ENCODE measurements around the gene EDEM1. TPM values are rescaled to one million over a fixed set of nuclear protein-coding genes. Genes with fewer than 3 reads are reported as not detected.

The EDEM1 gene
- total and polyA plus RNA-seq, 10 of the 15 experiments (the other 5 are each of a cell fraction or from before 2014, with no cell fraction given), result 18.9 to 138 (median 57.5) TPM

DNA sequence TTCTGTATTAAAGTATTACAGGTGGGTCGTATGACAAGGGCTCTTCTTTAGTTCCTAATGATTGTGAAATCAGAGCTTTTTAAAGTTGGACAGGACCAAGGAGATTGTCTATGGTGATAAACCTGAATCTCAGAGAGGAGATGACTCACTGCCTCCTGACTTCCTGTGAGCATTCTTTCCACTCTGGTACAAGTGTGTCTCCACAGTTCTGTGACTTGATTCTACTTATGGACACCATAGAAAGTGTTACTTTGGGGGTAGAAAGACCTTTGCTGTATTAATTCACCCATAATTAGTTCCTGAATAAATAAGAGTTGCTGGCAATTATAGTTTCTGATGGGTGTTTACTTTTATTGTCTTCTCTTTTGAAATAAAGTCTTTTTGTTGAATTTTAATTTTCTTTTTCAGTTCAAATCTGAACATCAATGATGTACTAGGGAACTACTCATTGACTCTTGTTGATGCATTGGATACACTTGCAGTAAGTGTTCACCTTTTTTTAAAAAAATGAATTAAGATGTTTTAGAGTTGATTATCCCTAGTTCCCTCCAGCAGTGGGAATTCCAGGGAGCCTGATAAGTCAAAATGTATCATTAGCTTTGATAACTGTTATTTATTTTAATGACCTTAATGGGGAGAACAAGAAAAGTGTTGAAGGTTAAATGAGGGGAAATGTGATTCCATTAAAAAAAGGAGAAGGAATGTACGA is 7.4 kb downstream of the EDEM1 start (continued):
- TF ChIP-seq, protein P1, sequence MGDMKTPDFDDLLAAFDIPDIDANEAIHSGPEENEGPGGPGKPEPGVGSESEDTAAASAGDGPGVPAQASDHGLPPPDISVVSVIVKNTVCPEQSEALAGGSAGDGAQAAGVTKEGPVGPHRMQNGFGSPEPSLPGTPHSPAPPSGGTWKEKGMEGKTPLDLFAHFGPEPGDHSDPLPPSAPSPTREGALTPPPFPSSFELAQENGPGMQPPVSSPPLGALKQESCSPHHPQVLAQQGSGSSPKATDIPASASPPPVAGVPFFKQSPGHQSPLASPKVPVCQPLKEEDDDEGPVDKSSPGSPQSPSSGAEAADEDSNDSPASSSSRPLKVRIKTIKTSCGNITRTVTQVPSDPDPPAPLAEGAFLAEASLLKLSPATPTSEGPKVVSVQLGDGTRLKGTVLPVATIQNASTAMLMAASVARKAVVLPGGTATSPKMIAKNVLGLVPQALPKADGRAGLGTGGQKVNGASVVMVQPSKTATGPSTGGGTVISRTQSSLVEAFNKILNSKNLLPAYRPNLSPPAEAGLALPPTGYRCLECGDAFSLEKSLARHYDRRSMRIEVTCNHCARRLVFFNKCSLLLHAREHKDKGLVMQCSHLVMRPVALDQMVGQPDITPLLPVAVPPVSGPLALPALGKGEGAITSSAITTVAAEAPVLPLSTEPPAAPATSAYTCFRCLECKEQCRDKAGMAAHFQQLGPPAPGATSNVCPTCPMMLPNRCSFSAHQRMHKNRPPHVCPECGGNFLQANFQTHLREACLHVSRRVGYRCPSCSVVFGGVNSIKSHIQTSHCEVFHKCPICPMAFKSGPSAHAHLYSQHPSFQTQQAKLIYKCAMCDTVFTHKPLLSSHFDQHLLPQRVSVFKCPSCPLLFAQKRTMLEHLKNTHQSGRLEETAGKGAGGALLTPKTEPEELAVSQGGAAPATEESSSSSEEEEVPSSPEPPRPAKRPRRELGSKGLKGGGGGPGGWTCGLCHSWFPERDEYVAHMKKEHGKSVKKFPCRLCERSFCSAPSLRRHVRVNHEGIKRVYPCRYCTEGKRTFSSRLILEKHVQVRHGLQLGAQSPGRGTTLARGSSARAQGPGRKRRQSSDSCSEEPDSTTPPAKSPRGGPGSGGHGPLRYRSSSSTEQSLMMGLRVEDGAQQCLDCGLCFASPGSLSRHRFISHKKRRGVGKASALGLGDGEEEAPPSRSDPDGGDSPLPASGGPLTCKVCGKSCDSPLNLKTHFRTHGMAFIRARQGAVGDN (IDR thresholded peaks at IDR 0.05), result peak; percentile 25; the same call in 1 of the 2 replicates
- TF ChIP-seq E4F1 (IDR thresholded peaks at IDR 0.05; ENCODE audit: borderline replicate concordance, partially characterized antibody) (no peak), MAX (IDR thresholded peaks at IDR 0.05; ENCODE audit: low read depth, low read length) (no peak), NR2C2 (IDR thresholded peaks at IDR 0.05; ENCODE audit: borderline replicate concordance, control insufficient read depth, insufficient read length, low read depth) (no peak), MTA2 (IDR thresholded peaks at IDR 0.05; ENCODE audit: low read depth) (no peak; the same call in 1 of the 2 replicates), SP1 (IDR thresholded peaks at IDR 0.05; ENCODE audit: low read depth, low read length) (no peak), POLR2AphosphoS5 (IDR thresholded peaks at IDR 0.05; ENCODE audit: low read length) (0 out of 2 replicates have a peak, but pooled peaks have one; percentile 38), RELA (IDR thresholded peaks at IDR 0.05; ENCODE audit: borderline replicate concordance, partially characterized antibody) (no peak), CBX5 (IDR thresholded peaks at IDR 0.05; ENCODE audit: low read depth) (no peak), POU2F2 (IDR thresholded peaks at IDR 0.05; ENCODE audit: borderline replicate concordance, low read depth, low read length) (no peak), GATAD2B (conservative IDR thresholded peaks at IDR 0.05; ENCODE audit: low read depth) (no peak), JUNB (IDR thresholded peaks at IDR 0.05) (peak; percentile 51), ZNF622 (IDR thresholded peaks at IDR 0.05) (no peak), BACH1 (IDR thresholded peaks at IDR 0.05; ENCODE audit: borderline replicate concordance) (no peak), POLR2A (IDR thresholded peaks at IDR 0.05; ENCODE audit: low read depth, low read length) (peak; percentile 20; the same call in 1 of the 2 replicates), SKIL (IDR thresholded peaks at IDR 0.05; ENCODE audit: low read depth, poor library complexity, severe bottlenecking) (no peak)
- TF ChIP-seq, protein P2, sequence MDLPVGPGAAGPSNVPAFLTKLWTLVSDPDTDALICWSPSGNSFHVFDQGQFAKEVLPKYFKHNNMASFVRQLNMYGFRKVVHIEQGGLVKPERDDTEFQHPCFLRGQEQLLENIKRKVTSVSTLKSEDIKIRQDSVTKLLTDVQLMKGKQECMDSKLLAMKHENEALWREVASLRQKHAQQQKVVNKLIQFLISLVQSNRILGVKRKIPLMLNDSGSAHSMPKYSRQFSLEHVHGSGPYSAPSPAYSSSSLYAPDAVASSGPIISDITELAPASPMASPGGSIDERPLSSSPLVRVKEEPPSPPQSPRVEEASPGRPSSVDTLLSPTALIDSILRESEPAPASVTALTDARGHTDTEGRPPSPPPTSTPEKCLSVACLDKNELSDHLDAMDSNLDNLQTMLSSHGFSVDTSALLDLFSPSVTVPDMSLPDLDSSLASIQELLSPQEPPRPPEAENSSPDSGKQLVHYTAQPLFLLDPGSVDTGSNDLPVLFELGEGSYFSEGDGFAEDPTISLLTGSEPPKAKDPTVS (IDR thresholded peaks at IDR 0.05; ENCODE audit: low read depth, low read length), result no peak
- TF ChIP-seq, protein P3, sequence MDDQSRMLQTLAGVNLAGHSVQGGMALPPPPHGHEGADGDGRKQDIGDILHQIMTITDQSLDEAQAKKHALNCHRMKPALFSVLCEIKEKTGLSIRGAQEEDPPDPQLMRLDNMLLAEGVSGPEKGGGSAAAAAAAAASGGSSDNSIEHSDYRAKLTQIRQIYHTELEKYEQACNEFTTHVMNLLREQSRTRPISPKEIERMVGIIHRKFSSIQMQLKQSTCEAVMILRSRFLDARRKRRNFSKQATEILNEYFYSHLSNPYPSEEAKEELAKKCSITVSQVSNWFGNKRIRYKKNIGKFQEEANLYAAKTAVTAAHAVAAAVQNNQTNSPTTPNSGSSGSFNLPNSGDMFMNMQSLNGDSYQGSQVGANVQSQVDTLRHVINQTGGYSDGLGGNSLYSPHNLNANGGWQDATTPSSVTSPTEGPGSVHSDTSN (IDR thresholded peaks at IDR 0.05; ENCODE audit: insufficient replicate concordance, low read depth, low read length), result no peak

Data from GM12878 (cell line).